Measurements from ENCODE around the gene CHST11.

CHST11 gene

DNA sequence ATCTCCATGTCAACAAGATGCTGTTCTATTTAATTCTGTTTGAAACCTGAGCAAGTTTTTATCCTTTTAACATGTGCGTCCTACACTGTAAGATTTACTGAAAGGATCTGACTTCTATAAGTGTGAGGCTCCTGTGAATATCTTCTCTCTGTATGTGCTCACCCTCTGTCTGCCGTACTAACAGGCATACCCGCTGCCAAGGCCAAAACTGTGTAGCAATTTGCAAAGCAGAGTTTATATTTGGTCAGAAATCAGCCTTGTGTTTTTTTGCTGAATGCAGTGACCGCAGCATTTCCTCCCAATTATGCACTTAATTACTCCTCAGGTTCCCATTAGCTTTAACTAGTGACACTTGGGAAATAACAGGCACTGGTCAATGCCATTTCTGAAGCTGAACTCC lies 12.3 kb downstream of the CHST11 start:
- H3K9me3 ChIP-seq (ENCODE audit: control insufficient read depth, insufficient read depth, low read depth, low read length), result no peaks in the 10 kb centered on the region
- ChIA-PET POLR2A (interaction anchor here (1.2 kb wide), 1 partner anchor 12 kb away, joined by 4 read pairs; the partner anchor contains the start of gene CHST11), CTCF (no interaction called here)
- no peak overlapping the region for H3K27ac ChIP-seq (ENCODE audit: extremely low read depth, low read depth, low read length)
- no peak for TF ChIP-seq ZBTB17 (tag by site-specific recombination; IDR thresholded peaks at IDR 0.05)
- TF ChIP-seq, protein P1, sequence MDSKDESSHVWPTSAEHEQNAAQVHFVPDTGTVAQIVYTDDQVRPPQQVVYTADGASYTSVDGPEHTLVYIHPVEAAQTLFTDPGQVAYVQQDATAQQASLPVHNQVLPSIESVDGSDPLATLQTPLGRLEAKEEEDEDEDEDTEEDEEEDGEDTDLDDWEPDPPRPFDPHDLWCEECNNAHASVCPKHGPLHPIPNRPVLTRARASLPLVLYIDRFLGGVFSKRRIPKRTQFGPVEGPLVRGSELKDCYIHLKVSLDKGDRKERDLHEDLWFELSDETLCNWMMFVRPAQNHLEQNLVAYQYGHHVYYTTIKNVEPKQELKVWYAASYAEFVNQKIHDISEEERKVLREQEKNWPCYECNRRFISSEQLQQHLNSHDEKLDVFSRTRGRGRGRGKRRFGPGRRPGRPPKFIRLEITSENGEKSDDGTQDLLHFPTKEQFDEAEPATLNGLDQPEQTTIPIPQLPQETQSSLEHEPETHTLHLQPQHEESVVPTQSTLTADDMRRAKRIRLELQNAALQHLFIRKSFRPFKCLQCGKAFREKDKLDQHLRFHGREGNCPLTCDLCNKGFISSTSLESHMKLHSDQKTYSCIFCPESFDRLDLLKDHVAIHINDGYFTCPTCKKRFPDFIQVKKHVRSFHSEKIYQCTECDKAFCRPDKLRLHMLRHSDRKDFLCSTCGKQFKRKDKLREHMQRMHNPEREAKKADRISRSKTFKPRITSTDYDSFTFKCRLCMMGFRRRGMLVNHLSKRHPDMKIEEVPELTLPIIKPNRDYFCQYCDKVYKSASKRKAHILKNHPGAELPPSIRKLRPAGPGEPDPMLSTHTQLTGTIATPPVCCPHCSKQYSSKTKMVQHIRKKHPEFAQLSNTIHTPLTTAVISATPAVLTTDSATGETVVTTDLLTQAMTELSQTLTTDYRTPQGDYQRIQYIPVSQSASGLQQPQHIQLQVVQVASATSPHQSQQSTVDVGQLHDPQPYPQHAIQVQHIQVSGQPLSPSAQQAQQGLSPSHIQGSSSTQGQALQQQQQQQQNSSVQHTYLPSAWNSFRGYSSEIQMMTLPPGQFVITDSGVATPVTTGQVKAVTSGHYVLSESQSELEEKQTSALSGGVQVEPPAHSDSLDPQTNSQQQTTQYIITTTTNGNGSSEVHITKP (tag by site-specific recombination; IDR thresholded peaks at IDR 0.05), result no peak
- TF ChIP-seq ZNF324 (tag by site-specific recombination; IDR thresholded peaks at IDR 0.05), result no peak
- no peak for TF ChIP-seq KLF10 (tag by site-specific recombination; IDR thresholded peaks at IDR 0.05)
- no peak for TF ChIP-seq ZBTB11 (tag by site-specific recombination; conservative IDR thresholded peaks at IDR 0.05; ENCODE audit: low read depth)
- TF ChIP-seq ZNF426 (tag by site-specific recombination; IDR thresholded peaks at IDR 0.05), result no peak
- TF ChIP-seq ZNF302 (tag by site-specific recombination; IDR thresholded peaks at IDR 0.05; ENCODE audit: low read depth), result no peak
- no peak for TF ChIP-seq ZNF529 (tag by site-specific recombination; IDR thresholded peaks at IDR 0.05; ENCODE audit: insufficient replicate concordance)
- no peak for TF ChIP-seq ZFP3 (tag by site-specific recombination; IDR thresholded peaks at IDR 0.05; ENCODE audit: low read depth)
- no peak for TF ChIP-seq ZNF585B (tag by site-specific recombination; IDR thresholded peaks at IDR 0.05)
- no peak for TF ChIP-seq ZNF670 (tag by site-specific recombination; IDR thresholded peaks at IDR 0.05; ENCODE audit: low read depth)
- TF ChIP-seq ZBTB49 (tag by site-specific recombination; IDR thresholded peaks at IDR 0.05; ENCODE audit: low read depth), result no peak
- TF ChIP-seq ZSCAN30 (tag by site-specific recombination; IDR thresholded peaks at IDR 0.05), result no peak
- no peak for TF ChIP-seq HOXD13 (CRISPR knock-in tag; IDR thresholded peaks at IDR 0.05; ENCODE audit: borderline replicate concordance)
- no peak for TF ChIP-seq ZNF423 (tag by site-specific recombination; IDR thresholded peaks at IDR 0.05)
- no peaks in the 10 kb centered on the region; the same call in 1 of the 2 replicates for H3K4me1 ChIP-seq (ENCODE audit: control insufficient read depth, insufficient read depth, low read length)
- H3K4me3 ChIP-seq (ENCODE audit: low read depth, low read length), result no peak overlapping the region
- no peaks in the 10 kb centered on the region for H3K36me3 ChIP-seq (ENCODE audit: control insufficient read depth in 2 of 2, insufficient read depth in 1 of 2, low read length in 2 of 2)

- POLR2A ChIA-PET, result interaction anchor here (1.2 kb wide), 1 partner anchor 13 kb away, joined by 4 read pairs; the partner anchor contains the start of gene CHST11
- H3K9me3 ChIP-seq (ENCODE audit: control insufficient read depth, insufficient read depth, low read depth, low read length), result no peaks in the 10 kb centered on the region
- H3K4me3 ChIP-seq (ENCODE audit: low read depth, low read length), result no peak overlapping the region
- CTCF ChIA-PET, result no interaction called here
- H3K27ac ChIP-seq (ENCODE audit: extremely low read depth, low read depth, low read length), result no peak overlapping the region
- no peaks in the 10 kb centered on the region; the same call in 1 of the 2 replicates for H3K4me1 ChIP-seq (ENCODE audit: control insufficient read depth, insufficient read depth, low read length)
- no peaks in the 10 kb centered on the region for H3K36me3 ChIP-seq (ENCODE audit: control insufficient read depth in 2 of 2, insufficient read depth in 1 of 2, low read length in 2 of 2)
- TF ChIP-seq ZNF416 (tag by site-specific recombination; IDR thresholded peaks at IDR 0.05) (no peak), ZNF354C (tag by site-specific recombination; IDR thresholded peaks at IDR 0.05; ENCODE audit: borderline replicate concordance, low read depth) (no peak), GLIS1 (tag by site-specific recombination; IDR thresholded peaks at IDR 0.05) (no peak), ZNF558 (tag by site-specific recombination; IDR thresholded peaks at IDR 0.05) (no peak), ZNF19 (tag by site-specific recombination; IDR thresholded peaks at IDR 0.05; ENCODE audit: low read depth) (no peak), ZNF561 (tag by site-specific recombination; IDR thresholded peaks at IDR 0.05; ENCODE audit: borderline replicate concordance) (no peak), SP7 (tag by site-specific recombination; IDR thresholded peaks at IDR 0.05) (no peak), ZNF548 (tag by site-specific recombination; IDR thresholded peaks at IDR 0.05) (no peak)
- TF ChIP-seq, protein P2, sequence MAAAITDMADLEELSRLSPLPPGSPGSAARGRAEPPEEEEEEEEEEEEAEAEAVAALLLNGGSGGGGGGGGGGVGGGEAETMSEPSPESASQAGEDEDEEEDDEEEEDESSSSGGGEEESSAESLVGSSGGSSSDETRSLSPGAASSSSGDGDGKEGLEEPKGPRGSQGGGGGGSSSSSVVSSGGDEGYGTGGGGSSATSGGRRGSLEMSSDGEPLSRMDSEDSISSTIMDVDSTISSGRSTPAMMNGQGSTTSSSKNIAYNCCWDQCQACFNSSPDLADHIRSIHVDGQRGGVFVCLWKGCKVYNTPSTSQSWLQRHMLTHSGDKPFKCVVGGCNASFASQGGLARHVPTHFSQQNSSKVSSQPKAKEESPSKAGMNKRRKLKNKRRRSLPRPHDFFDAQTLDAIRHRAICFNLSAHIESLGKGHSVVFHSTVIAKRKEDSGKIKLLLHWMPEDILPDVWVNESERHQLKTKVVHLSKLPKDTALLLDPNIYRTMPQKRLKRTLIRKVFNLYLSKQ (tag by site-specific recombination; IDR thresholded peaks at IDR 0.05; ENCODE audit: borderline replicate concordance), result no peak
Measured at GRCh38 chr12:104469523-104469922, 12.8 kb downstream of the CHST11 start.

All from HEK293 (cell line).